HEK293T (cell line): ENCODE data around the gene DAPK1.

Source experiments
- ARNT ChIP-seq: fragments of 450-650 bp; IDR thresholded peaks from 2 replicates; pipeline ENCODE4 v1.6.1; 2017; ENCODE audit warnings: mild to moderate bottlenecking
- BHLHE40 ChIP-seq: fragments of 450-650 bp; IDR thresholded peaks from 2 replicates; pipeline ENCODE4 v1.6.1; 2016; ENCODE audit warnings: mild to moderate bottlenecking, moderate library complexity, borderline replicate concordance
- SP1 ChIP-seq: fragments of 450-650 bp; IDR thresholded peaks from 2 replicates; pipeline ENCODE4 v1.6.1; 2017
- SUZ12 ChIP-seq: fragments of 450-650 bp; IDR thresholded peaks from 2 replicates; pipeline ENCODE4 v1.6.1; 2016; ENCODE audit warnings: mild to moderate bottlenecking
- ZNF384 ChIP-seq: fragments of 450-650 bp; IDR thresholded peaks from 2 replicates; pipeline ENCODE4 v1.6.1; 2016

DNA sequence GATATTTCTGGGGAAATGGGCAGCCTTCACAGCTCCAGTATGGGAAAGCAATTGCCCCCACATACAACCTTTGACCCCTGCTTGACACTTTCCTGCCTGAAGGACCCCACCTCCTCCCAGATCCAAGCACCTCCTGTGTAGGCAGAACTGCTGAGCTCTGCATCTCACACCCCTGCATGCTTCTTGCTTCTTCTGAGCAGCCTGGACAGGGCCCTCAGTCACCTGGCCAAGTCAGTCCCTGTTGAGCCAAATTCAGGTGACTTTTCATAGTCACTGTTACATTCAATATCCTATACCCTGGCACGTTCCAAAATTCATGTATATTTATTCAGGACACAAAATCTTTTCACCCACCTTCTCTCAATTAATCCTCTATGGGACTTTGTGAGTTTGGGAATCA lies 197.9 kb downstream of the DAPK1 start:
- TF ChIP-seq SP1 (no peak), BHLHE40 (no peak), SUZ12 (no peak), ARNT (no peak), ZNF384 (no peak)
